PC-3 (cell line): ENCODE measurements around the gene GAB2.

ENCODE experiments used
- CTCF ChIP-seq: fragments of 300-600 bp; sonication (generic); conservative IDR thresholded peaks from 2 replicates; pipeline ENCODE4 v1.5.1; 2017; ENCODE audit warnings: antibody characterized with exemption, low read depth, mild to moderate bottlenecking, low read length
- EZH2 ChIP-seq: fragments of 300-600 bp; sonication (generic); IDR thresholded peaks from one replicate; pipeline ENCODE4 v1.6.1; 2017; ENCODE audit warnings: antibody characterized with exemption, mild to moderate bottlenecking, low read length; ENCODE audit not compliant: unreplicated experiment
- EZH2phosphoT487 ChIP-seq: fragments of 300-600 bp; sonication (generic); IDR thresholded peaks from 2 replicates; pipeline ENCODE4 v1.6.1; 2018; ENCODE audit warnings: mild to moderate bottlenecking, antibody characterized with exemption, low read length, borderline replicate concordance

GRCh38 chr11:78200061-78200460 is 217.6 kb downstream of the GAB2 start:
- no peak for TF ChIP-seq CTCF
- TF ChIP-seq EZH2 = no peak
- no peak for TF ChIP-seq EZH2phosphoT487
